Measurements from ENCODE around the gene SPATA45. TPM values are rescaled to one million over a fixed set of nuclear protein-coding genes. Genes with fewer than 3 reads are reported as not detected.

SPATA45 gene
- total RNA-seq, 1 donor from 2014 or later: not detected

- intact Hi-C loops (cut with DNase I): loop anchor here (5.0 kb wide), 1 partner anchor 178 kb away; no protein-coding TSS in a partner anchor
- no peaks in the 10 kb centered on the region for H3K9me3 ChIP-seq
- TF ChIP-seq CTCF (IDR thresholded peaks at IDR 0.05): no peak
- H3K36me3 ChIP-seq: no peaks in the 10 kb centered on the region
- no peaks in the 10 kb centered on the region for H3K4me1 ChIP-seq
- DNase-seq (ENCODE audit: low spot score in 2 of 2): no peak
- no peaks in the 10 kb centered on the region for H3K27me3 ChIP-seq
- no peak overlapping the region for H3K4me3 ChIP-seq
- no peak overlapping the region for H3K27ac ChIP-seq
These were observed 27.7 kb downstream of the SPATA45 start for GRCh38 chr1:212819726-212820125.

GRCh38 chr1:212816567-212817278 lies 30.7 kb downstream of the SPATA45 start:
- DNase-seq (ENCODE audit: low spot score in 2 of 2): no peak
- intact Hi-C loops (cut with DNase I): loop anchor here (5.0 kb wide), 1 partner anchor 181 kb away; no protein-coding TSS in a partner anchor
- peaks cover 0 to 3% of the 10 kb centered on the region in 2 donors for H3K36me3 ChIP-seq
- no peaks in the 10 kb centered on the region for H3K27me3 ChIP-seq
- no peak for TF ChIP-seq CTCF (IDR thresholded peaks at IDR 0.05)
- H3K9me3 ChIP-seq: no peaks in the 10 kb centered on the region
- H3K4me1 ChIP-seq: no peaks in the 10 kb centered on the region
- H3K4me3 ChIP-seq: no peak overlapping the region
- H3K27ac ChIP-seq: no peak overlapping the region

GRCh38 chr1:212814537-212815334 lies 32.7 kb downstream of the SPATA45 start:
- no peak for DNase-seq (ENCODE audit: low spot score in 2 of 2)
- H3K27me3 ChIP-seq: no peaks in the 10 kb centered on the region
- intact Hi-C loops (cut with DNase I): loop anchor here (5.0 kb wide), 1 partner anchor 183 kb away; no protein-coding TSS in a partner anchor
- no peak overlapping the region for H3K27ac ChIP-seq
- no peak overlapping the region for H3K4me3 ChIP-seq
- H3K9me3 ChIP-seq: no peaks in the 10 kb centered on the region
- peak in 1 of 3 experiments; percentile 21 for TF ChIP-seq CTCF (IDR thresholded peaks at IDR 0.05)
- peaks cover 0 to 3% of the 10 kb centered on the region in 2 donors for H3K36me3 ChIP-seq
- H3K4me1 ChIP-seq: no peaks in the 10 kb centered on the region

- Histone ChIP-seq H3K27ac (no peak overlapping the region), H3K36me3 (peaks cover 8 to 18% of the 10 kb centered on the region in 2 donors), H3K9me3 (no peaks in the 10 kb centered on the region), H3K4me1 (no peaks in the 10 kb centered on the region), H3K27me3 (no peaks in the 10 kb centered on the region), H3K4me3 (no peak overlapping the region)
- intact Hi-C loops (cut with DNase I): no loop called here
- DNase-seq (ENCODE audit: low spot score in 2 of 2): no peak
- TF ChIP-seq CTCF (IDR thresholded peaks at IDR 0.05): no peak
These were observed 41.7 kb downstream of the SPATA45 start for GRCh38 chr1:212805767-212806166.

GRCh38 chr1:212797681-212798080 lies 49.8 kb downstream of the SPATA45 start:
- intact Hi-C loops (cut with DNase I): no loop called here
- H3K9me3 ChIP-seq: no peaks in the 10 kb centered on the region
- no peak for DNase-seq (ENCODE audit: low spot score in 2 of 2)
- no peak overlapping the region for H3K4me3 ChIP-seq
- H3K4me1 ChIP-seq: peaks cover 0 to 3% of the 10 kb centered on the region in 2 donors
- TF ChIP-seq CTCF (IDR thresholded peaks at IDR 0.05): no peak
- H3K36me3 ChIP-seq: peaks cover 10 to 16% of the 10 kb centered on the region in 2 donors
- H3K27ac ChIP-seq: no peak overlapping the region
- H3K27me3 ChIP-seq: no peaks in the 10 kb centered on the region
